Right lobe of liver (tissue), 6 donors: Measurements from ENCODE around the gene ZNF710. TPM values are rescaled to one million over a fixed set of nuclear protein-coding genes. Genes with fewer than 3 reads are reported as not detected.

ENCODE experiments used
- ATAC-seq, 4 donors: fragments of 200-7000 bp; cut with Tn5 transposase; one replicate each; pipeline ENCODE4 v1.9.1; 2020; ENCODE audit warnings: mild to moderate bottlenecking in 4 of 4, moderate library complexity in 4 of 4
- DNase-seq, 3 donors: peaks; one replicate each; pipeline ENCODE4 v3.0.0-alpha.2; 2020
- H3K27ac ChIP-seq, 3 donors: fragments of 200-600 bp; one replicate each; pipeline ENCODE4 v1.8.0; 2022
- H3K27me3 ChIP-seq, 2 donors: fragments of 200-600 bp; one replicate each; pipeline ENCODE4 v1.8.0; 2022
- H3K36me3 ChIP-seq, 4 donors: fragments of 200-600 bp; sonication (generic) in 1 of 4; one replicate each; pipeline versions ENCODE4 v1.5.1 to v1.8.0; 2017 to 2022; ENCODE audit warnings: control low read depth in 1 of 4
- H3K4me1 ChIP-seq, 4 donors: fragments of 200-600 bp; sonication (generic) in 1 of 4; one replicate each; pipeline versions ENCODE4 v1.5.1 to v1.8.0; 2017 to 2022; ENCODE audit warnings: control low read depth in 1 of 4
- H3K4me3 ChIP-seq, 3 donors: fragments of 200-600 bp; one replicate each; pipeline ENCODE4 v1.8.0; 2022
- H3K9me3 ChIP-seq, 4 donors: fragments of 200-600 bp; sonication (generic) in 1 of 4; one replicate each; pipeline versions ENCODE4 v1.5.1 to v1.8.0; 2017 to 2022; ENCODE audit warnings: control low read depth in 1 of 4
- CTCF ChIP-seq, 4 donors: fragments of 200-600 bp in 3 of 4; fragments of 450-650 bp in 1 of 4; IDR thresholded peaks; one replicate each; pipeline versions ENCODE4 v1.5.1 to v1.8.0; 2016 to 2022; ENCODE audit warnings: antibody characterized with exemption in 4 of 4, mild to moderate bottlenecking in 2 of 4
- POLR2A ChIP-seq: fragments of 450-650 bp; IDR thresholded peaks from one replicate; pipeline ENCODE4 v1.6.1; 2017; ENCODE audit warnings: antibody characterized with exemption, mild to moderate bottlenecking
- WGBS: methylation state at CpG from one replicate; pipeline ENCODE4 v1.1.6; 2018; ENCODE audit warnings: low coverage, low lambda C conversion rate; ENCODE audit not compliant: insufficient coverage; ENCODE audit errors: missing lambda C conversion rate; 5-methylcytosine and 5-hydroxymethylcytosine counted together
- intact Hi-C, 2 donors: fragments of 100-400 bp; cut with DNase I; formaldehyde crosslinking; loops; one replicate each; pipeline versions ENCODE4 v1.11.2 to v1.14.1; 2022
- total RNA-seq, 6 experiments: library from RNA; depleted of rRNA in 2 of 6; stranded (reverse); fragments of >200 nt in 2 of 6; fragmentation: NEBNext Ultra II Directional in 3 of 6; extraction: Animal tissue kit (Norgen Biotek cat#: 25700) in 3 of 6; gene quantifications; one replicate each; pipeline versions ENCODE4 v1.1.0 to v1.2.4, GENCODE V29; 2016 to 2023
- donor health status: DM: no; HTN: yes; CAD: no.
- donor health status: DM: no; HTN: no; CAD: no.
- donor health status: DM: no; HTN: no; CAD: no.
- donor health status: DM: no; HTN: yes; CAD: no.
- donor health status: DM: no; HTN: yes; CAD: no.

The ZNF710 gene
- total RNA-seq, 6 experiments from 2014 or later: 4.7 to 17.1 (median 7.4) TPM

- Histone ChIP-seq H3K4me3 (peak overlapping the region; percentile 72 to 79 (median 77)), H3K27ac (peak overlapping the region; percentile 84 to 98 (median 87)), H3K4me1 (peaks cover 0 to 24% (median 0%) of the 10 kb centered on the region in 4 donors), H3K27me3 (no peaks in the 10 kb centered on the region), H3K9me3 (no peaks in the 10 kb centered on the region), H3K36me3 (no peaks in the 10 kb centered on the region)
- 4% methylated on average over 7 of the region's 27 CpGs for WGBS
- intact Hi-C loops: no loop called here
- TF ChIP-seq POLR2A: no peak
- no peak for TF ChIP-seq CTCF (IDR thresholded peaks at IDR 0.05)
- peak in 2 of 3 donors; percentile 54 to 55 for DNase-seq
- ATAC-seq: peak; percentile 9 to 27 (median 24)
Measured at GRCh38 chr15:90002428-90002844, 1.3 kb downstream of the ZNF710 start.

GRCh38 chr15:90003736-90004135 is 2.6 kb downstream of the ZNF710 start:
- Histone ChIP-seq H3K36me3 (no peaks in the 10 kb centered on the region), H3K9me3 (no peaks in the 10 kb centered on the region), H3K4me1 (peaks cover 0 to 25% (median 0%) of the 10 kb centered on the region in 4 donors), H3K27ac (peak overlapping the region; percentile 26 to 98 (median 87)), H3K4me3 (peak overlapping the region in 2 of 3 donors; percentile 77 to 79), H3K27me3 (no peaks in the 10 kb centered on the region)
- peak in 1 of 3 donors; percentile 46 for DNase-seq
- intact Hi-C loops: no loop called here
- WGBS: 59% methylated on average over 3 of the region's 7 CpGs
- TF ChIP-seq CTCF (IDR thresholded peaks at IDR 0.05) (no peak), POLR2A (no peak)
- no peak for ATAC-seq

- no peak overlapping the region for H3K4me3 ChIP-seq
- intact Hi-C loops: no loop called here
Measured at GRCh38 chr15:90004252-90004651, 3.1 kb downstream of the ZNF710 start.

GRCh38 chr15:90004671-90005070 is 3.5 kb downstream of the ZNF710 start:
- Histone ChIP-seq H3K27me3 (no peaks in the 10 kb centered on the region), H3K4me1 (peaks cover 0 to 25% (median 0%) of the 10 kb centered on the region in 4 donors), H3K9me3 (no peaks in the 10 kb centered on the region), H3K27ac (peak overlapping the region in 2 of 3 donors; percentile 87 to 98), H3K4me3 (no peak overlapping the region), H3K36me3 (no peaks in the 10 kb centered on the region)
- ATAC-seq (peak in 2 of 4 donors; percentile 8 to 56), DNase-seq (peak in 2 of 3 donors; percentile 44 to 58)
- TF ChIP-seq CTCF (IDR thresholded peaks at IDR 0.05) (no peak), POLR2A (peak; percentile 32)
- WGBS: 61% methylated on average over 8 of the region's 8 CpGs
- intact Hi-C loops: no loop called here

More at GRCh38 chr15:90004252-90004651, 3.1 kb downstream of the ZNF710 start:
- peak in 1 of 3 donors; percentile 46 for DNase-seq
- Histone ChIP-seq H3K36me3 (no peaks in the 10 kb centered on the region), H3K4me1 (peaks cover 0 to 25% (median 0%) of the 10 kb centered on the region in 4 donors), H3K27ac (peak overlapping the region in 2 of 3 donors; percentile 87 to 98), H3K27me3 (no peaks in the 10 kb centered on the region), H3K9me3 (no peaks in the 10 kb centered on the region)
- WGBS: 72% methylated on average over 3 of the region's 5 CpGs
- TF ChIP-seq CTCF (IDR thresholded peaks at IDR 0.05) (no peak), POLR2A (no peak)
- ATAC-seq: no peak
